HepG2 (cell line): ENCODE data around the gene CPHXL2. TPM values are rescaled to one million over a fixed set of nuclear protein-coding genes. Genes with fewer than 3 reads are reported as not detected.

Experiments
- ARHGAP35 ChIP-seq: sonication (generic); formaldehyde crosslinking; IDR thresholded peaks from 2 replicates; pipeline ENCODE4 v1.9.0; 2022; ENCODE audit warnings: mild to moderate bottlenecking, inconsistent platforms, moderate library complexity, missing genetic modification reagents, borderline replicate concordance
- ATF7 ChIP-seq, 2 experiments: fragments of 450-650 bp in 1 of 2; sonication (generic) in 1 of 2; formaldehyde crosslinking in 1 of 2; IDR thresholded peaks; 2 replicates each; pipeline versions ENCODE4 v1.4.0 to v1.6.1; 2016 to 2020; ENCODE audit warnings: antibody characterized with exemption in 1 of 2, mild to moderate bottlenecking in 1 of 2, missing genetic modification reagents in 1 of 2
- DMTF1 ChIP-seq: sonication (generic); formaldehyde crosslinking; IDR thresholded peaks from 2 replicates; pipeline ENCODE4 v1.4.0; 2020; ENCODE audit warnings: mild to moderate bottlenecking, missing genetic modification reagents
- GABPA ChIP-seq, 2 experiments: IDR thresholded peaks; 2 replicates each; pipeline ENCODE4 v1.6.1; 2011 to 2016; ENCODE audit warnings: low read depth in 2 of 2, low read length in 1 of 2, missing biosample characterization in 1 of 2, missing genetic modification characterization in 1 of 2
- GATA4 ChIP-seq: sonication (generic); IDR thresholded peaks from 2 replicates; pipeline ENCODE4 v1.6.1; 2016; ENCODE audit warnings: antibody characterized with exemption, low read depth, borderline replicate concordance
- GPN1 ChIP-seq: sonication (generic); formaldehyde crosslinking; IDR thresholded peaks from 2 replicates; pipeline ENCODE4 v1.5.1; 2020; ENCODE audit warnings: missing genetic modification reagents, borderline replicate concordance
- HOXD1 ChIP-seq: sonication (generic); formaldehyde crosslinking; IDR thresholded peaks from 2 replicates; pipeline ENCODE4 v1.5.0; 2020; ENCODE audit warnings: missing genetic modification reagents
- LBX2 ChIP-seq: sonication (generic); formaldehyde crosslinking; IDR thresholded peaks from 2 replicates; pipeline ENCODE4 v1.5.0; 2020; ENCODE audit warnings: missing genetic modification reagents, mild to moderate bottlenecking, borderline replicate concordance
- NFIC ChIP-seq: IDR thresholded peaks from 2 replicates; pipeline ENCODE4 v1.6.1; 2012; ENCODE audit warnings: mild to moderate bottlenecking, low read length, inconsistent platforms
- POGK ChIP-seq: sonication (generic); formaldehyde crosslinking; conservative IDR thresholded peaks from 2 replicates; pipeline ENCODE4 v1.8.0; 2022; ENCODE audit warnings: mild to moderate bottlenecking, moderate library complexity, missing genetic modification reagents
- TAF1 ChIP-seq: sonication (generic); formaldehyde crosslinking; IDR thresholded peaks from 2 replicates; pipeline ENCODE4 v1.4.0; 2020; ENCODE audit warnings: missing genetic modification reagents
- TIGD3 ChIP-seq: sonication (generic); formaldehyde crosslinking; IDR thresholded peaks from 2 replicates; pipeline ENCODE4 v1.5.1; 2020; ENCODE audit warnings: mild to moderate bottlenecking, missing genetic modification reagents, borderline replicate concordance
- ZGPAT ChIP-seq: IDR thresholded peaks from 2 replicates; pipeline ENCODE4 v1.6.1; 2016; ENCODE audit warnings: mild to moderate bottlenecking
- ZNF263 ChIP-seq: sonication (generic); formaldehyde crosslinking; IDR thresholded peaks from 2 replicates; pipeline ENCODE4 v1.4.0; 2020; ENCODE audit warnings: missing genetic modification reagents
- ZNF274 ChIP-seq: sonication (generic); formaldehyde crosslinking; IDR thresholded peaks from 2 replicates; pipeline ENCODE4 v1.5.1; 2020; ENCODE audit warnings: mild to moderate bottlenecking, missing genetic modification reagents
- ZNF850 ChIP-seq: sonication (generic); formaldehyde crosslinking; conservative IDR thresholded peaks from 2 replicates; pipeline ENCODE4 v1.9.0; 2021; ENCODE audit warnings: mild to moderate bottlenecking, missing genetic modification reagents
- polyA plus RNA-seq, 8 experiments: library from polyadenylated mRNA; depleted of rRNA in 3 of 8; stranded (reverse) in 7 of 8; unstranded in 1 of 8; fragments of >200 nt; fragmentation: Illumina TruSeq in 4 of 8; extraction: Trizol in 4 of 8; gene quantifications; 2 replicates each; pipeline versions ENCODE4 v1.2.1 to v1.2.3, GENCODE V29; 2011 to 2016; ENCODE audit warnings: low read depth in 4 of 8, missing spikeins in 1 of 8, mixed read lengths in 1 of 8; ENCODE audit not compliant: insufficient read depth in 1 of 8
- total RNA-seq, 5 experiments: library from RNA; depleted of rRNA; stranded (reverse); fragments of >200 nt; fragmentation: Illumina TruSeq; extraction: Trizol; gene quantifications; 2 replicates each; pipeline ENCODE4 v1.2.3, GENCODE V29; 2016; ENCODE audit warnings: low read depth in 1 of 5
- TF ChIP-seq, protein P1 (sequence below): sonication (generic); formaldehyde crosslinking; IDR thresholded peaks from 2 replicates; pipeline ENCODE4 v1.8.0; 2022; ENCODE audit warnings: mild to moderate bottlenecking, missing genetic modification reagents, moderate library complexity
- TF ChIP-seq, protein P2 (sequence below): sonication (generic); formaldehyde crosslinking; conservative IDR thresholded peaks from 2 replicates; pipeline ENCODE4 v1.4.0; 2020; ENCODE audit warnings: missing genetic modification reagents

Gene CPHXL2
- total and polyA plus RNA-seq, 2 of the 13 experiments (the other 11 are each of a cell fraction or from before 2014, with no cell fraction given): not detected

- TF ChIP-seq TAF1 (CRISPR knock-in tag): peak; percentile 98
- TF ChIP-seq GPN1: no peak
- peak; percentile 97 for TF ChIP-seq ZGPAT
- TF ChIP-seq ZNF274 (CRISPR knock-in tag): peak; percentile 90
- TF ChIP-seq, protein P1, sequence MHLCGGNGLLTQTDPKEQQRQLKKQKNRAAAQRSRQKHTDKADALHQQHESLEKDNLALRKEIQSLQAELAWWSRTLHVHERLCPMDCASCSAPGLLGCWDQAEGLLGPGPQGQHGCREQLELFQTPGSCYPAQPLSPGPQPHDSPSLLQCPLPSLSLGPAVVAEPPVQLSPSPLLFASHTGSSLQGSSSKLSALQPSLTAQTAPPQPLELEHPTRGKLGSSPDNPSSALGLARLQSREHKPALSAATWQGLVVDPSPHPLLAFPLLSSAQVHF (CRISPR knock-in tag): no peak
- peak; percentile 87 for TF ChIP-seq GATA4
- peak; percentile 64; the same call in 1 of the 2 replicates for TF ChIP-seq HOXD1 (CRISPR knock-in tag)
- TF ChIP-seq GABPA (IDR thresholded peaks at IDR 0.05; ENCODE audit: low read depth, low read length): peak; percentile 92
- TF ChIP-seq GABPA (CRISPR knock-in tag; IDR thresholded peaks at IDR 0.05; ENCODE audit: low read depth): peak; percentile 99
- TF ChIP-seq POGK: peak; percentile 16; the same call in 1 of the 2 replicates
- TF ChIP-seq ZNF263 (CRISPR knock-in tag): peak; percentile 24; the same call in 1 of the 2 replicates
- TF ChIP-seq, protein P2, sequence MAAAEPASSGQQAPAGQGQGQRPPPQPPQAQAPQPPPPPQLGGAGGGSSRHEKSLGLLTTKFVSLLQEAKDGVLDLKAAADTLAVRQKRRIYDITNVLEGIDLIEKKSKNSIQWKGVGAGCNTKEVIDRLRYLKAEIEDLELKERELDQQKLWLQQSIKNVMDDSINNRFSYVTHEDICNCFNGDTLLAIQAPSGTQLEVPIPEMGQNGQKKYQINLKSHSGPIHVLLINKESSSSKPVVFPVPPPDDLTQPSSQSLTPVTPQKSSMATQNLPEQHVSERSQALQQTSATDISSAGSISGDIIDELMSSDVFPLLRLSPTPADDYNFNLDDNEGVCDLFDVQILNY (CRISPR knock-in tag): 0 out of 2 replicates have a peak, but pooled peaks have one; percentile 26
- no peak for TF ChIP-seq ATF7 (IDR thresholded peaks at IDR 0.05)
- TF ChIP-seq ATF7 (CRISPR knock-in tag; IDR thresholded peaks at IDR 0.05): no peak; the same call in 1 of the 2 replicates
- no peak for TF ChIP-seq DMTF1 (CRISPR knock-in tag)
- TF ChIP-seq ZNF850 (CRISPR knock-in tag): no peak
- no peak for TF ChIP-seq NFIC
- TF ChIP-seq ARHGAP35 (CRISPR knock-in tag): peak; percentile 92
- TF ChIP-seq LBX2: peak; percentile 86; the same call in 1 of the 2 replicates
- TF ChIP-seq TIGD3 (CRISPR knock-in tag): no peak
Observed at GRCh38 chr16:75647492-75648264, 29.1 kb downstream of the CPHXL2 start, which contains the start of the genes KARS1 and TERF2IP (continued).
